Measurements from ENCODE around the gene GPR31. TPM values are rescaled to one million over a fixed set of nuclear protein-coding genes. Genes with fewer than 3 reads are reported as not detected.

The GPR31 gene
- total RNA-seq, 1 donor from 2014 or later: not detected

- DNase-seq (ENCODE audit: low read depth): no peak
These were observed 16.9 kb downstream of the GPR31 start for GRCh38 chr6:167140589-167141474.

DNA sequence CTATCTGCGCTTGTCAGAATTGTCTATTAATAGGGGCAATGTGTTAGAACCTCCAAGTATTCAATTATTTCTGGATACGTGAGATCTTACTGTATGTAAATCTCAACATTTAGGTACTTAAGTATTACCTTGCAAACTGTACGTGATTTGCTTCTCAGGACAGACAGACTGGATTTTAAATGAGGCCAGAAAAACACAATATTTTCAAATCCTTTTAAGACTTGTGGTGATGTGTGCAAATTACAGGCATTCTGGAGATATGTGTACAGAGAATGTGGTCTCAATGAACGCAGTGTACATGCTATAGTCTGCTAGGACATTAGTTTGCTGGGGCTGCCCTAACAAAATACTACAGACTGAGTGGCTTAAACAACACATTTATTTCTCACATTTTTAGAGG lies 18.0 kb downstream of the GPR31 start:
- no peak for DNase-seq (ENCODE audit: low read depth)

- no peak for DNase-seq (ENCODE audit: low read depth)
These were observed 19.9 kb downstream of the GPR31 start for GRCh38 chr6:167137881-167138280.

DNA sequence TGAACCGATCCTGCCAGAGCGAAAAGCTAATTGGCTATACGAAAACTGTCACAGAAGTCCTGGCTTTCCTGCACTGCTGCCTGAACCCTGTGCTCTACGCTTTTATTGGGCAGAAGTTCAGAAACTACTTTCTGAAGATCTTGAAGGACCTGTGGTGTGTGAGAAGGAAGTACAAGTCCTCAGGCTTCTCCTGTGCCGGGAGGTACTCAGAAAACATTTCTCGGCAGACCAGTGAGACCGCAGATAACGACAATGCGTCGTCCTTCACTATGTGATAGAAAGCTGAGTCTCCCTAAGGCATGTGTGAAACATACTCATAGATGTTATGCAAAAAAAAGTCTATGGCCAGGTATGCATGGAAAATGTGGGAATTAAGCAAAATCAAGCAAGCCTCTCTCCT lies 20.7 kb downstream of the GPR31 start:
- DNase-seq (ENCODE audit: low read depth): no peak

DNA sequence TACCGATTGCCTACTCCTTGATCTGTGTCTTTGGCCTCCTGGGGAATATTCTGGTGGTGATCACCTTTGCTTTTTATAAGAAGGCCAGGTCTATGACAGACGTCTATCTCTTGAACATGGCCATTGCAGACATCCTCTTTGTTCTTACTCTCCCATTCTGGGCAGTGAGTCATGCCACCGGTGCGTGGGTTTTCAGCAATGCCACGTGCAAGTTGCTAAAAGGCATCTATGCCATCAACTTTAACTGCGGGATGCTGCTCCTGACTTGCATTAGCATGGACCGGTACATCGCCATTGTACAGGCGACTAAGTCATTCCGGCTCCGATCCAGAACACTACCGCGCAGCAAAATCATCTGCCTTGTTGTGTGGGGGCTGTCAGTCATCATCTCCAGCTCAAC lies 21.4 kb downstream of the GPR31 start:
- no peak for DNase-seq (ENCODE audit: low read depth)

DNA sequence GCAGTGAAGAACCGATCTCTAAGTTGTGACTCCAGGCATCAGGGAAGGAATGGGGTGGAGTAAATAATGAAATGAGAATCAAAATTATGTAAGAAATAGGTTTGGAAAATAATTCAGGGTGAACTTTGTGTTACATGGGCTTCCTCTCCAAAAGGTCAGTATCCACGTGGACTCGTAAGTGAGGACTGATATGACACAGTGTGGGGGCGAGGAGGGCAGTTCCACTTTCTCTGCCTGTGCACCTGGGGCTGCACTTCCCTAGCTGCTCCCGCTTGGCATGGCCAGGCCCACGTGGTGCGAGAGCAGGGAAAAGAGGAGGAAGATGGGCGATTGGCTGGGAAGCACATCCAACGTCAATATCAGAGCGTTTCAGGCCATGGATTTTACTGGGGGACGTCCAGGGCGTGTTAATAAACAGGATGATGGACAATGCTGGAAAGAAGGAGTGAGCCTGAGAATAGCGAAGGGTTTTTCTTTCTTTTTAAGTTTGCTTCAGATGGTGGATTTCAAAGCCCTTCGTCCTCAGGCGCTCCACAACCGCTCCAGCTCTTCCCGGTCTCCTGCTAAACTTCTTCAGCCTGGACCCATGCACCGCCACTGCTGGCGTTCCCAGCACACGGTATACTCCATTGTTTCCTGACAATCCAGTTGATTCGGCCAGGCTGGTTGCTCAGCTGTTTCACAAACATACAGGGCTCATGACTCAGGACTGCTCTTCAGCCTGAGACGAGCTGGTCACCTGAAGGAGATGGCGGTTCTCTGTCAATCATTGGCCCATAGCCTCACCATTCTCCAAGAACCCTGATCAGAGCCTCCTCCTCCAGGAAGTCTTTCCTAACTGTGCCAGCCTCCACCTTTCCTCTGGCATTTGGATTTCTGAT lies 23.1 kb downstream of the GPR31 start:
- DNase-seq (ENCODE audit: low read depth): no peak

DNA sequence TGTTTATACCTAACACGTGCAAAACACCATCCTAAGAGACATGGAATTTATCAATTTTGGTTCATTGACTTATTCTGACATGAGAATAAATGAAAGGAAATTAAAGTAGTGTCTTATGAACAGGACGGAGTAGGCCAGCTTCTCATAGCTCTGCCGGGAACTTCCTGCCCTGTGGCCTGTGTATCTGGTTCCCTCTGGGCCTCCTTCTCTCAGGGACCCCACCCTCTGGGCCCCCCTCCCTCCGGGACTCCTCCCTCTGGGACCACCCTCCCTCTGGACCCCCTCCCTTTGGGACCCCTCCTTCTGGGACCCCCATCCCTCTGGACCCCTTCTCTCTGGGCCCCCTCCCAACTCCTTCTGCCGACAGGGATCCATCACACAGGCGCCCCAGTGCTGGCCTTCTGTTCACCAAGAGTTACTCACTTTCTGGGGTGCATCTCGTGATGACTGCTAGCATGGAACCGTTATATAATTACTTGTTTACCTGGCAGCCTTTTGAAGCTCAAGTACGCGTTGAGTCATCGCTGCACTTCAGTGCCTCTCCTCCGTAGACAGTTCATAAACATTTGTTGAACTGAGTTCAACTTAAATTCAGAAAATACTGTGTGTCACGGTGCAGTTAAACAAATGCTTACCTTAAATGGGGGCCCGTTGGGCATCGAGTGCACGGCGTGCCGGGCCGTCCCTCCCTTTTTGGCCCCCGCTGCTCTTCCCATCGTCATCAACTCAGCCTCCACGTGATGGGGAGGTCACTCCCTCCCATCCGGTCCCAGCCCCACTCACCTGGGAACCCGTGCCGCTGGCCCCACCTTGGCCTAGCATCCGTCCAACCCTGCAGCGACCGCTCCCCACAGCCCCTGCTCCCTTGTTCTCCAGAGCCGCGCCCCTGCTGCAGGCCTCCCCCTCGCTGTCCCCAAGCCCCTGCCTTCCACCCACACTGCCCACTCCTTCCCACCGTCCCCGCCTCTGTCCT lies 26.8 kb downstream of the GPR31 start:
- no peak for DNase-seq (ENCODE audit: low read depth)

DNA sequence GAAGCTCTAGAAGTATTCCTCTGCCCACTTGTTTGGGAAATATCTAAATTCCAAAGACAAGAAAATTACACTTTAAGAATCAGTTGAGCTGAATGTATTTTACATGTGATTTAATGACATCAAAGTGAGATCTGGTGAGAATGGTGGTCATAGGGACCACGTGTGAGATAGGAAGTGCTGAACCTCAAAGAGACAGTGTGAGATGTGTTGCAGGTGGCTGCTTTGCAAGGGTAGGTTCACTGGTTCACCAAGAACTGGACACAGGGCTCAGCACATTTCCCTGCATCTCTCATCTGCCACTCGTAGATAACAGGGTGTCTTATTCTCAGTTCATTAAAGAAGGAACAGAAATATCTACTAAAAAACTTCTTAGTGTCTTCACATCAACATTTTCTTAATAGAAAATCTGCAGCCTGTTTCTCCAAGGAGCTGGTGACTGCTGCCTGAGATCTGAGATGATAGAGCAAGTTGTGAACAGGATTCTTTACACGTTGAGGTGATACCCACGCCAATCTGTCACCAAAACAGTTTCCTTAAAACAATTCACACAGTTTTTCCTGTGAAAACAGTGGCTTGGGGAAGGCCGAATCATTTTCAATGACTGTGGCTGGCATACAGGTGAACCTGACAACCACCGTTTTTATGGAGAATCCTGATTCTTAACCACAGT lies 27.6 kb downstream of the GPR31 start:
- no peak for DNase-seq (ENCODE audit: low read depth)

DNA sequence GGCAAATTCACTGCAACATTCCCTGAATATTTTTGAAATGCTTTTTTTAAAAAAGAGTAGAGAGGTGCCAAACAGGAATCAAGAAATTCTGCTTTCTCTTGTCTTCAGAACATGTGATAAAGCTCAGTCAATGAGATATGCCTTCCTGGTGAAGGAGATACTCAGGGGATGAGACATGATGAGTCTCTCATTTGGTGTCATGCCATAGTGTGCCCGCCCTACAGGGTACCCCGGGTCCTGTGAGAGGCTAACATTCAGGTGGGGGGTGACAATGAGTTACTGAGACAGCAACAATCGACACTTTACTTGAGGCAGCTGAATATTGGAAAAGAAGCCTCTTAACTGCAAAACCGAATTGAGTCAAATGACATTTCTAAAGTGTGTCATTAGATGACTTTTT lies 28.2 kb downstream of the GPR31 start:
- no peak for DNase-seq (ENCODE audit: low read depth)

DNA sequence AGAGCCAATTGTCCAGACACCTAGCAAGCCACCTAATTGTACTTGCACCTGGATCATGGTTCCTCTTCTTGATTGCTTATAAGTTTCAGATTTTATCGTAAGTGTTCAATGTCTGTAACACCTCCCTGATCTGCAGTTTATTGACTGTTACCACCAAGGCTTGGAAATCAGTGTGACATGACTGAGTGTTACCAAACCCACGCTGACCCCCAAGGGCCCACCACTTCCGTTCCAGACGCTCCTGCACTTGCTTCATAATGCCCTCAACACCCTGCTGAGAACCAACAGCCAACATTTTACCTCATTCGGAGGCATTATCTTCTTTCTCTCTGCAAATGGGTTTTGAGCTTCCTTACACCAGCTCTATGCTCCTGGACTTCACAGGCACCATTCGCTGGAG lies 28.6 kb downstream of the GPR31 start:
- DNase-seq (ENCODE audit: low read depth): no peak

DNA sequence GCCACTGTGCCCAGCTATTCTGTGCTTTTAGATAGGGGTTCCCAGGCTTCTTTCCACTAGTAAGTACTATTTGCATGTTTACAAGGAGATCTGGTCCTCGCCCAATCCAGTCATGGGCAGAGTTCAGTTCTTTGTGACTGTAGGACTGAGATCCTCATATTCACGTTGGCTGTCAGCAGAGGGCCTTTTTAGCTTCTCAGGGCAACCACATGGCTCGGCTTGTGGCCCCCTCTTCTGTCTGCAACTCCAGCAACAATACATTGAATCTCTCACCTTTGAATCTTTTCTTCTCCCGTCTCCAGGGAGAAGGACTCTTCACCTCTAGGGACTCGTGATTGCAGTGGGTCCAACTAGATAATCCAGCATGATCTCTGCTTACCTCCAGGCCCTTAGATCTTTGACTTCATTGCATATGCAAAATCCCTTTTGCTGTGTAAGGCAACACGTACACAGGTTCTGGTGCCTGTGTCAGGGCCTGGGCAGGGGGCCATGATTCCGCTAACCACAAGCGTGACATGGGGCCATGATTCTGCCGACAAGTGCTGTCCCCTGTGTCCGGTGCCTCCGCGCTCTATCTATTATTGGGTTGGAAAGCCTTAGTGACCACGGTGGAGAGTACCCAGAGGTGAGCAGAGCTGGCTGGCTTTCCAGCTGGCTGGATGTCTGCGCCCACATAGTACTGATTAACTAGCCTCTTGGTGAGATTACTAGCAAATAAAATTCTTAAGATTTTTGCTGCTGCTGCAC lies 29.8 kb downstream of the GPR31 start:
- DNase-seq (ENCODE audit: low read depth): no peak

DNA sequence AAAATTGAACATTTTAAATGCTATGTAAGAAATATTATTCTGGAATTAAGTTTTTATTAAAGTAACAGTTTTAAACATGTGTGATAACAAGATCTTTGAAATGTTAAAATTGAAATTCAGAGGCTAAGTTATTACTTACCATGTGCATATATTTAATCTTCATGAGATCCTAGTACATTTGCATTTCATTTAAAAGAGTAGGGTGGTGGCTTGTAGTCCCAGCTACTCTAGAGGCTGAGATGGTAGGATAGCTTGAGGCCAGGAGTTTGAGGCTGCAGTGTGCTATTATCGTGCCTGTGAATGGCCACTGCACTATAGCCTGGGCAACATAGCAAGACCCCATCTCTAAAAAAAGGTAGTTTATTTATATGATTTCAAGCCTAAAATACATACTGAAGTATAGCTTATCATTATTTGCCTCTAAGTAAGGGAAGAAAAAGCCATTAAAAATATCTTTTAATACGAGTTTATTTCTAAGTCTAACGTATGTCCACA lies 31.9 kb downstream of the GPR31 start:
- no peak for DNase-seq (ENCODE audit: low read depth)

- DNase-seq (ENCODE audit: low read depth): no peak
These were observed 32.4 kb downstream of the GPR31 start for GRCh38 chr6:167125410-167125809.

GRCh38 chr6:167124753-167125152 lies 33.0 kb downstream of the GPR31 start:
- no peak for DNase-seq (ENCODE audit: low read depth)

GRCh38 chr6:167122827-167123657 lies 34.7 kb downstream of the GPR31 start, which contains the start of gene CCR6:
CCR6 (plus strand) TSS chr6:167123096; CDS start chr6:167136135, 13,039 bp downstream.
- DNase-seq (ENCODE audit: low read depth): no peak

DNA sequence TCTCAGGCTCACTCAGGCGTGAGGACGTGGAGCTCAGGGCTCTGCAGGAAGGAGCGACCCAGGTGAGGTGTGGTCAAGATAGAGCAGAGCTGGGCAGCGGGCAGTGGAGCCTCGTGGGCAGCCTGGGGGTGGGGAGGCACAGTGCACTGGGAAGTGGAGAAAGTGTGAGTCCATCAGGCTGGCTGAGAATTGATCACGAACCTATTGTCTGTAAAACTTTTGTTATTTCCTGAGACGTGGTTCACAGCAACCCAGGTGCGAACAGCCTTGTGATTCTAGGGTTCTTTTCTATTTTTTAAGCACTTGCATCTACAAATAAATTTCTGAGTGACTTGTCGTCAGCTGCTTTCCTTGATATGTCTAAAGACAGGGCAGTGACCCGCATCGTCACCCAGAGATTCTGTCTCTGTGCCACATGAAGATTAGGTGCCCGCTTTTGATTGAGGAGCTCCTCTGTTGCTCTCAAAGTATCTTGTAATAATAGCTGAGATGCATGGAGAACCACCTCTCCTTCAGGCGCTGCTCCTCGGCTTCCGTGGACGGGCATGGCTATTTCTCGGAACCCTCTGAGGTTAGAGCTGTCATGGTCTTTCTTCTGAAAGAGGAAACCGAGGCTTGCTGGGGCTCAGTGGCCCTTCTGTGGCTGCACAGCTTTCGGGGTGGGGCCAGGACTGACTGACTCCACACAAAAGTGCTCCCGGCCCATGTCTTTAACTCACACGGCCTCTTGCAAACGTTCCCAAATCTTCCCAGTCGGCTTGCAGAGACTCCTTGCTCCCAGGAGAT lies 35.5 kb downstream of the GPR31 start:
- DNase-seq (ENCODE audit: low read depth): no peak

DNA sequence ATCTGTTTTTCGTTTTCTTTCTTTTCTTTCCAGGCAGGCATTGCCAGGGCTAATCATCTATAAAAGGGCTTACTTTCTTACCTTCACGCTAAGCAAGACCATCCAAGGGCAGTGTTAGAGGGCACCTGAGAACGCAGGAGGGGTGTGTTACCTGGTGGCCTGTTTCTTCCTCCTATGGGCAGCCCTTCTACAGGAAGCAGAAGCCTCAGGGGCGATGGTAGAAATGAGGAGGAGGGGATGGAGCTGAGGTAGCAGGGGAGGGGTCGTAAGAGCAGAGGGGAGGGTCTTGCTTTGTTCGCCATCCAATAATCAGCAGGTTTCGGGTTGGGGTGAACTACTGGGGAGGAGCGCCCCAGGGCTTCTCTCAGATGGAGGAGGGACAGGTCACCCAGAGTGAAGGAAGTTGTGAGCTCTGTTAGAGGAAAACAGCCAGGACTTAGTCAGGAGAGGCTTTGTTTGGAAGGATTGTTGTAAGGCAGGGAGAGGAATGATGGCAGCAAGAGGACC lies 36.4 kb downstream of the GPR31 start:
- no peak for DNase-seq (ENCODE audit: low read depth)

DNA sequence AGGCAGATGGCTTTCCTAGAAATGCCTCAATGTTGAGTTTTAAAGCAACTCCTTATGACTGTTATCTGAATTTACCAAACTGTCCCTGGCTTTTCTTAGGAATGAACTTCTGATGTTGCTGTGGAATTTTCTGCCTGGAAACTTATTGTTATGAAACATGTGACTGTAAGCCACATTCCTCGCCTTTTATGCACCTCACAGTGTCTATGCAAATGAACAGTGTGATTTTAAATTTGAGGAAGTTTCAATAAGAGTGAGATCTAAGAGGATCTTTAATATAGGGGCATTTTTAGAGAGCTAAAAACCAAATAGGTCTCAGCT lies 37.2 kb downstream of the GPR31 start:
- DNase-seq (ENCODE audit: low read depth): no peak

Measured in myocyte (in vitro differentiated cells).